Measurements from ENCODE around the gene SURF1. TPM values are rescaled to one million over a fixed set of nuclear protein-coding genes. Genes with fewer than 3 reads are reported as not detected.

SURF1 gene
- total and polyA plus RNA-seq, 2 experiments from 2014 or later = 32.9 to 88.3 TPM

DNA sequence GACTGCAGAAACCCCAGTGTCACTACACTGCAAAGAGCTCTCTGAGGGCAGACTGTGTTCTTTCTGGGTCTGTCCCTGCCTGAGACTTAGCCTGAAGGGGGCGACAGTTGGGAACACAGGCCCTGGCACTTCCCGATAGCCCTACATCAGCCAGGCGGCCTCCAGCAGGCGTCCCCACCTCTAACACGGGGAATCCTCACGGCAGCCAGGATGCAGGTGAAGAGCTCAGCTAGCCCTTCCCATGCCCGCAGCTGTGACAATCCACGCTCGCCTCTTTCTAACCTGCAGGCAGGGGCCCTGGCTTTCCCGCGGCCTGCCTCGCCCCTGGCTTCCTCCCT lies 14.2 kb downstream of the SURF1 start:
- DNase-seq (ENCODE audit: low read depth in 1 of 2, low spot score in 1 of 2) = no peak
- Histone ChIP-seq H3K9me3 (ENCODE audit: low read depth) (no peaks in the 10 kb centered on the region), H3K27me3 (no peaks in the 10 kb centered on the region), H3K27ac (no peak overlapping the region), H3K4me1 (ENCODE audit: low read depth) (peaks cover 3% of the 10 kb centered on the region), H3K36me3 (peaks cover 19% of the 10 kb centered on the region), H3K4me3 (no peak overlapping the region)
- TF ChIP-seq, protein P1, sequence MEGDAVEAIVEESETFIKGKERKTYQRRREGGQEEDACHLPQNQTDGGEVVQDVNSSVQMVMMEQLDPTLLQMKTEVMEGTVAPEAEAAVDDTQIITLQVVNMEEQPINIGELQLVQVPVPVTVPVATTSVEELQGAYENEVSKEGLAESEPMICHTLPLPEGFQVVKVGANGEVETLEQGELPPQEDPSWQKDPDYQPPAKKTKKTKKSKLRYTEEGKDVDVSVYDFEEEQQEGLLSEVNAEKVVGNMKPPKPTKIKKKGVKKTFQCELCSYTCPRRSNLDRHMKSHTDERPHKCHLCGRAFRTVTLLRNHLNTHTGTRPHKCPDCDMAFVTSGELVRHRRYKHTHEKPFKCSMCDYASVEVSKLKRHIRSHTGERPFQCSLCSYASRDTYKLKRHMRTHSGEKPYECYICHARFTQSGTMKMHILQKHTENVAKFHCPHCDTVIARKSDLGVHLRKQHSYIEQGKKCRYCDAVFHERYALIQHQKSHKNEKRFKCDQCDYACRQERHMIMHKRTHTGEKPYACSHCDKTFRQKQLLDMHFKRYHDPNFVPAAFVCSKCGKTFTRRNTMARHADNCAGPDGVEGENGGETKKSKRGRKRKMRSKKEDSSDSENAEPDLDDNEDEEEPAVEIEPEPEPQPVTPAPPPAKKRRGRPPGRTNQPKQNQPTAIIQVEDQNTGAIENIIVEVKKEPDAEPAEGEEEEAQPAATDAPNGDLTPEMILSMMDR (IDR thresholded peaks at IDR 0.05; ENCODE audit: low read depth, low read length) = peak; percentile 19

DNA sequence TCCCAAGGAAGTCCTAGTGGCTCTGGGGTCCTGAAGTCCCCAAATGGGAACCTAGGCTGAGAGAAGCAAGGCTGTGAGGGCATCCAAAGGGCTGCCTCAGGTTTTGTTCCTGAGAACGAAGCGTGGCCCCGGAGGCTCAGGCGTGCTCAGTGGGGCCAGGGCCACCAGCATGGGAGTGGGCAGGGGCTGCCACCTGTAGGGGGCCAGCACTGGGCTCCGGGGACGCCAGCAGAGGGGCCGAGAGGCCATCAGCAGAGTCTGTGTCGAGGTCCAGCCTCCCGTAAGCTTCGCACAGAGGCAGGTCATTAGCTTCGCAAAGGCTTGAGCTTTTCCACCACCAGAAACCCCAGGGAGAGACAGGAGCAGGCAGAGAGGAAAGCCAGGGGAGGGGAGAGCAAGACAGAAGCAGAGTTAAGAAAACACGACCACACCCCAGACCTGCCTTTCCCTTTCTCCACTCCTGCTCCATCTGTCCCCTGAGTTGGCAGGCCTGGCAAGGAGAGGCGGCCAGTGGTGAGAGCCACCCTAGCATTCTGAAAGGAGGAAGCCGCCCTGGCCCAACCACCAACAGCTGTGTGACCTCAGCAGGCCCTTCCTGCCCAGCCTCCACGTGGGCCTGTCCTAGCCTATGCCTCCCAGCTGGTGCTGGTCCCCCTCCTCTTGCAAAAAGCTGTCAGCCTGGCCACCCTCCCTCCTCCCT lies 14.8 kb downstream of the SURF1 start:
- Histone ChIP-seq H3K27me3 (no peaks in the 10 kb centered on the region), H3K4me1 (ENCODE audit: low read depth) (peaks cover 2% of the 10 kb centered on the region), H3K27ac (no peak overlapping the region), H3K36me3 (peaks cover 19% of the 10 kb centered on the region), H3K9me3 (ENCODE audit: low read depth) (no peaks in the 10 kb centered on the region), H3K4me3 (no peak overlapping the region)
- DNase-seq (ENCODE audit: low read depth in 1 of 2, low spot score in 1 of 2) = no peak
- TF ChIP-seq, protein P1 (IDR thresholded peaks at IDR 0.05; ENCODE audit: low read depth, low read length) = no peak

DNA sequence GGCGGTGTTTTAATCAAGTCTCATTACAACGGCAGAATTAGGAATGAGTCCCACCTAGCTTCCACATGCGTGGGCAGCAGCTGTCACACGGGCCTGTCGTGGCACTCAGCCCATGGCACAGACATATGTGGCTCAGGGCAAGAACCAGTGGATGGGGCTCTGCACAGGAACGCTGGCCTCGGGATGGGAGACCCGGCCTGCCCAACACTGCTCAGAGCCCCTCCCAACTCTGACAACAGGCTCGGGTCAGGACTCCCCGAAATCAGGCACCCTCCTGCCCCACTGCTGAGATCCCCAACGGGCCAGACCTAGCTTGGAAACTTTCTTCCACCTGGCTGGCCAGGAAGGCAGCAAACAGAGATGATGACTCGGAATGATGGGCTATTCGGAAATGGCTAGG lies 15.4 kb downstream of the SURF1 start:
- Histone ChIP-seq H3K4me3 (no peak overlapping the region), H3K36me3 (peaks cover 19% of the 10 kb centered on the region), H3K27ac (no peak overlapping the region), H3K9me3 (ENCODE audit: low read depth) (no peaks in the 10 kb centered on the region), H3K27me3 (no peaks in the 10 kb centered on the region), H3K4me1 (ENCODE audit: low read depth) (no peaks in the 10 kb centered on the region)
- TF ChIP-seq, protein P1 (IDR thresholded peaks at IDR 0.05; ENCODE audit: low read depth, low read length) = no peak
- no peak for DNase-seq (ENCODE audit: low read depth in 1 of 2, low spot score in 1 of 2)

DNA sequence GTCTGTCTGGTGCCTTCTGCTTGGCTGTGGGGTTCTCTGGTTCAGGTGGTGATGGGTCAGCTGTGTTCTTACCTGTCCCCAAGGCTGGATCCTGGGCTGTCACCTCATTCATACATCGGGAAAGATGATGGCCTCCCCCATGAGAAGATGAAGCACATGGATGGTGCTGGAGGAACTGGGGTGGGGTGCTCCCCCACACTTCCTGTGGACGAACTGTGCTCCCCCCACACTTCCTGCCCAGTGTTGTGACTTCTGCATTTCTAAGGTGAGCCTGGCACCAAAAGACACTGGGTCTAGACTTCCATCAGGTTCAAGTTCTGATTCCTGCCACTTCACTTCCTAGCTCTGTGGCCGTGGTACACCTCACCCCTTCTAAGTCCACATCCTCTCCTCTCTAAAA lies 16.0 kb downstream of the SURF1 start:
- no peaks in the 10 kb centered on the region for H3K27me3 ChIP-seq
- H3K9me3 ChIP-seq (ENCODE audit: low read depth) = no peaks in the 10 kb centered on the region
- H3K4me3 ChIP-seq = no peak overlapping the region
- H3K36me3 ChIP-seq = peaks cover 16% of the 10 kb centered on the region
- H3K4me1 ChIP-seq (ENCODE audit: low read depth) = peaks cover under 1% of the 10 kb centered on the region
- DNase-seq (ENCODE audit: low read depth in 1 of 2, low spot score in 1 of 2) = no peak
- H3K27ac ChIP-seq = no peak overlapping the region
- TF ChIP-seq, protein P1 (IDR thresholded peaks at IDR 0.05; ENCODE audit: low read depth, low read length) = no peak

DNA sequence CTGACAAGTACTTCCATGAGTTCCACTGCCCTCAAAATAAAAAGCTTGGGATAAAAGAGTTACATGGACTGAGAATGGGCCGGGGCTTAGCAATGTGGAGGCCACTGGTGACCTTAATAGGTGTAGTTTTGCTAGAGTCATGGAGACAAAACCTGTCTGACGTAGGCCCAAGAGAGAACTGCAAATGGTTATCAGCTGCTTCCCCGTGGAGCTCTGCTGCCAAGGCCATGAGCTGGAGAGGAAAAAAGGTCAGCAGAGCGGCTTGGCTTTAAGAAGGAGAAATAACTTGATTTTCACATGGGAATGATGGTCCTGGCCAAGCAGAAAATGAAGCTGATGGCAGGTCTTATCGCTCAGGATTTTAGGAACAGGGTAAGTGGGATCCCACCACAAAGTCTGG lies 16.6 kb downstream of the SURF1 start:
- Histone ChIP-seq H3K27me3 (no peaks in the 10 kb centered on the region), H3K9me3 (ENCODE audit: low read depth) (no peaks in the 10 kb centered on the region), H3K27ac (no peak overlapping the region), H3K4me1 (ENCODE audit: low read depth) (peaks cover 5% of the 10 kb centered on the region), H3K36me3 (peaks cover 16% of the 10 kb centered on the region), H3K4me3 (no peak overlapping the region)
- DNase-seq (ENCODE audit: low read depth in 1 of 2, low spot score in 1 of 2) = no peak
- TF ChIP-seq, protein P1 (IDR thresholded peaks at IDR 0.05; ENCODE audit: low read depth, low read length) = no peak

All from cardiac muscle cell (in vitro differentiated cells and primary cell).